H1 (cell line): ENCODE results near the gene THBS3. TPM values are rescaled to one million over a fixed set of nuclear protein-coding genes. Genes with fewer than 3 reads are reported as not detected.

ENCODE experiments used
- CTCF ChIA-PET: fragments of 300-600 bp; sonication (Branson Sonifier 250); formaldehyde crosslinking; loops from one replicate; lab custom pipeline; 2021; ENCODE audit not compliant: partially characterized antibody; lab: Charles Lee
- POLR2A ChIA-PET: fragments of 300-600 bp; sonication (Branson Sonifier 250); formaldehyde crosslinking; loops from one replicate; lab custom pipeline; 2021; ENCODE audit warnings: inconsistent platforms; ENCODE audit not compliant: partially characterized antibody; lab: Charles Lee
- DNase-seq, 2 experiments: peaks; one replicate each; pipeline versions ENCODE4 v3.0.0 to v3.0.0-alpha.2; 2010 to 2022; ENCODE audit warnings: low spot score in 2 of 2, low read depth in 1 of 2, mixed read lengths in 1 of 2
- FAIRE-seq: peaks from 2 replicates; lab custom pipeline; 2011; peaks lifted over from hg19 to GRCh38; lab: Jason Lieb, UNC
- H2AFZ ChIP-seq: 2 replicates; pipeline ENCODE4 v1.8.1; 2012; ENCODE audit warnings: low read length, inconsistent platforms
- H2AK5ac ChIP-seq: 2 replicates; pipeline ENCODE4 v1.6.1; 2013; ENCODE audit warnings: low read depth, low read length
- H2BK120ac ChIP-seq: replicated peaks from 2 replicates; pipeline ENCODE3; 2013; ENCODE audit warnings: low read depth, low read length, inconsistent platforms
- H2BK12ac ChIP-seq: 2 replicates; pipeline ENCODE4 v1.6.1; 2013; ENCODE audit warnings: low read depth, low read length
- H2BK15ac ChIP-seq: 2 replicates; pipeline ENCODE4 v1.6.1; 2013; ENCODE audit warnings: low read length
- H2BK20ac ChIP-seq: 2 replicates; pipeline ENCODE4 v1.6.1; 2013; ENCODE audit warnings: low read length
- H2BK5ac ChIP-seq: 2 replicates; pipeline ENCODE4 v1.6.1; 2013; ENCODE audit warnings: low read depth, low read length
- H3K14ac ChIP-seq: 2 replicates; pipeline ENCODE4 v1.6.1; 2013; ENCODE audit warnings: inconsistent platforms; ENCODE audit not compliant: insufficient read length
- H3K18ac ChIP-seq: 2 replicates; pipeline ENCODE4 v1.6.1; 2013; ENCODE audit warnings: low read length; ENCODE audit errors: extremely low read depth
- H3K23ac ChIP-seq: 2 replicates; pipeline ENCODE4 v1.6.1; 2013; ENCODE audit warnings: inconsistent platforms; ENCODE audit not compliant: insufficient read length
- H3K23me2 ChIP-seq: 2 replicates; pipeline ENCODE4 v1.6.1; 2013; ENCODE audit warnings: low read depth, low read length
- H3K27ac ChIP-seq: 2 replicates; pipeline ENCODE4 v1.6.1; 2011; ENCODE audit warnings: low read depth, low read length, inconsistent platforms
- H3K27me3 ChIP-seq, 4 experiments: replicated peaks in 1 of 4; 1 replicate in 1 of 4; 2 replicates in 3 of 4; pipeline versions ENCODE4 v1.6.1 to v1.8.1; 2011 to 2013; ENCODE audit warnings: low read length in 3 of 4, mild to moderate bottlenecking in 3 of 4, inconsistent platforms in 2 of 4, mixed read lengths in 2 of 4, moderate library complexity in 1 of 4; ENCODE audit not compliant: control insufficient read depth in 3 of 4, insufficient read depth in 3 of 4; ENCODE audit errors: extremely low read depth in 1 of 4
- H3K36me3 ChIP-seq, 4 experiments: 2 replicates each; pipeline versions ENCODE4 v1.6.1 to v1.8.1; 2011 to 2013; ENCODE audit warnings: mild to moderate bottlenecking in 4 of 4, low read length in 3 of 4, moderate library complexity in 2 of 4, control low read depth in 1 of 4, inconsistent platforms in 1 of 4; ENCODE audit not compliant: insufficient read depth in 4 of 4, control insufficient read depth in 2 of 4
- H3K4ac ChIP-seq: replicated peaks from 2 replicates; pipeline ENCODE3; 2013; ENCODE audit warnings: low read length, low read depth, mixed read lengths, inconsistent platforms; ENCODE audit not compliant: insufficient read length
- H3K4me1 ChIP-seq, 4 experiments: replicated peaks in 1 of 4; 1 replicate in 1 of 4; 2 replicates in 3 of 4; pipeline versions ENCODE4 v1.6.1 to v1.8.1; 2011 to 2013; ENCODE audit warnings: low read length in 3 of 4, inconsistent platforms in 2 of 4, mixed read lengths in 1 of 4; ENCODE audit not compliant: insufficient read depth in 4 of 4, control insufficient read depth in 3 of 4
- H3K4me2 ChIP-seq, 2 experiments: 2 replicates each; pipeline versions ENCODE4 v1.6.1 to v1.8.1; 2011 to 2013; ENCODE audit warnings: low read depth in 2 of 2, low read length in 2 of 2, control low read depth in 1 of 2, inconsistent platforms in 1 of 2, mild to moderate bottlenecking in 1 of 2; ENCODE audit not compliant: insufficient read depth in 1 of 2
- H3K4me3 ChIP-seq, 4 experiments: fragments of 200-600, 300-600 bp in 1 of 4; sonication (generic), shearing (Covaris generic), sonication (Bioruptor Twin) in 1 of 4; 2 replicates each; pipeline versions ENCODE4 v1.5.1 to v1.8.1; 2011 to 2016; ENCODE audit warnings: low read length in 4 of 4, low read depth in 3 of 4, control low read depth in 2 of 4, inconsistent platforms in 2 of 4, mild to moderate bottlenecking in 2 of 4, mixed read lengths in 1 of 4, moderate library complexity in 1 of 4; ENCODE audit not compliant: insufficient read depth in 2 of 4; ENCODE audit errors: extremely low read depth in 1 of 4
- H3K56ac ChIP-seq: replicated peaks from 2 replicates; pipeline ENCODE3; 2013; ENCODE audit warnings: low read depth, mild to moderate bottlenecking, mixed read lengths, low read length, inconsistent platforms; ENCODE audit not compliant: insufficient read length
- H3K79me1 ChIP-seq: 2 replicates; pipeline ENCODE4 v1.6.1; 2013; ENCODE audit warnings: low read depth, low read length, control low read depth
- H3K79me2 ChIP-seq, 2 experiments: 2 replicates each; pipeline versions ENCODE4 v1.6.1 to v1.8.1; 2012 to 2013; ENCODE audit warnings: low read length in 2 of 2, mild to moderate bottlenecking in 2 of 2, inconsistent platforms in 1 of 2; ENCODE audit not compliant: insufficient read depth in 2 of 2, control insufficient read depth in 1 of 2
- H3K9ac ChIP-seq, 4 experiments: replicated peaks in 1 of 4; 1 replicate in 1 of 4; 2 replicates in 3 of 4; pipeline versions ENCODE4 v1.6.1 to v1.8.1; 2011 to 2013; ENCODE audit warnings: low read depth in 3 of 4, low read length in 3 of 4, control low read depth in 2 of 4, mild to moderate bottlenecking in 2 of 4, moderate library complexity in 2 of 4, inconsistent platforms in 1 of 4; ENCODE audit errors: extremely low read depth in 1 of 4
- H3K9me3 ChIP-seq, 2 experiments: 2 replicates each; pipeline versions ENCODE4 v1.6.1 to v1.8.1; 2012 to 2013; ENCODE audit warnings: mild to moderate bottlenecking in 2 of 2, moderate library complexity in 2 of 2, control low read depth in 1 of 2, inconsistent platforms in 1 of 2, low read depth in 1 of 2, low read length in 1 of 2, mixed read lengths in 1 of 2; ENCODE audit not compliant: insufficient read depth in 2 of 2
- H4K20me1 ChIP-seq, 2 experiments: replicated peaks in 1 of 2; 2 replicates each; pipeline versions ENCODE3 to v1.8.1; 2011 to 2013; ENCODE audit warnings: inconsistent platforms in 2 of 2, low read length in 2 of 2, mild to moderate bottlenecking in 1 of 2; ENCODE audit not compliant: insufficient read depth in 2 of 2, control insufficient read depth in 1 of 2
- H4K5ac ChIP-seq: 2 replicates; pipeline ENCODE4 v1.6.1; 2013; ENCODE audit warnings: low read length, low read depth, mixed read lengths, inconsistent platforms; ENCODE audit not compliant: insufficient read length
- H4K8ac ChIP-seq: 2 replicates; pipeline ENCODE4 v1.8.0; 2013; ENCODE audit warnings: mild to moderate bottlenecking, moderate library complexity, low read length, inconsistent platforms; ENCODE audit not compliant: insufficient read depth; ENCODE audit errors: extremely low read depth
- H4K91ac ChIP-seq: replicated peaks from 2 replicates; pipeline ENCODE3; 2013; ENCODE audit warnings: low read length, mixed read lengths, inconsistent platforms; ENCODE audit not compliant: insufficient read length
- ATF3 ChIP-seq: IDR thresholded peaks from 2 replicates; pipeline ENCODE4 v1.6.1; 2011; ENCODE audit warnings: low read depth, mild to moderate bottlenecking, low read length; ENCODE audit not compliant: insufficient read depth
- CREB1 ChIP-seq: IDR thresholded peaks from 2 replicates; pipeline ENCODE4 v1.6.1; 2012; ENCODE audit warnings: inconsistent platforms
- JUND ChIP-seq: IDR thresholded peaks from 2 replicates; pipeline ENCODE4 v1.6.1; 2011; ENCODE audit warnings: mild to moderate bottlenecking, improper control_type of control experiment, low read length
- POU5F1 ChIP-seq: IDR thresholded peaks from 2 replicates; pipeline ENCODE4 v1.6.1; 2011; ENCODE audit warnings: low read depth, mild to moderate bottlenecking, low read length, moderate library complexity
- SAP30 ChIP-seq: fragments of 300-600 bp; sonication (generic); IDR thresholded peaks from 2 replicates; pipeline ENCODE4 v1.7.1; 2012; ENCODE audit warnings: low read length, moderate library complexity, mild to moderate bottlenecking, inconsistent platforms; ENCODE audit not compliant: insufficient read depth, insufficient replicate concordance
- ZNF274 ChIP-seq: IDR thresholded peaks from 2 replicates; pipeline ENCODE4 v1.7.0; 2012; ENCODE audit warnings: low read length, borderline replicate concordance; ENCODE audit errors: extremely low read depth
- WGBS, 2 experiments: shearing (Covaris generic) in 1 of 2; methylation state at CpG; one replicate each; pipeline versions ENCODE4 v1.1.6 to v1.1.7; 2013 to 2015; ENCODE audit warnings: low lambda C conversion rate in 2 of 2, mixed read lengths in 2 of 2, inconsistent platforms in 1 of 2, low coverage in 1 of 2, missing lambda C conversion rate in 1 of 2; ENCODE audit not compliant: insufficient replicate concordance in 2 of 2, insufficient coverage in 1 of 2, insufficient read length in 1 of 2; ENCODE audit errors: extremely low coverage in 1 of 2, missing lambda C conversion rate in 1 of 2; 5-methylcytosine and 5-hydroxymethylcytosine counted together
- polyA plus RNA-seq, 7 experiments: library from polyadenylated mRNA; depleted of rRNA in 3 of 7; stranded (reverse) in 5 of 7; unstranded in 2 of 7; fragments of >200 nt in 5 of 7; fragments of 200-250 nt in 2 of 7; gene quantifications; 1 replicate in 5 of 7; 2 replicates in 1 of 7; 4 replicates in 1 of 7; pipeline versions ENCODE4 v1.2.1 to v1.2.3, GENCODE V29; 2011 to 2013; ENCODE audit warnings: missing spikeins in 2 of 7, mixed read lengths in 2 of 7
- total RNA-seq: library from RNA; stranded (reverse); fragmentation: NEBNext Ultra II Directional; extraction: Animal tissue kit (Norgen Biotek cat#: 25700); gene quantifications from 2 replicates; pipeline ENCODE4 v1.2.1, GENCODE V29; 2021
- TF ChIP-seq, protein P1 (sequence below): IDR thresholded peaks from 2 replicates; pipeline ENCODE4 v1.6.1; 2012; ENCODE audit warnings: inconsistent platforms

The THBS3 gene
- total and polyA plus RNA-seq, 2 of the 8 experiments (the other 6 are each of a cell fraction or from before 2014, with no cell fraction given): 3.0 to 3.5 TPM

- CTCF ChIA-PET: interaction anchor here (0.6 to 15.2 kb wide), 9 partner anchors 8 to 1205 kb away, joined by 3 to 227 read pairs (median 3); partner anchors contain the start of genes CLK2, FDPS and RUSC1
- peaks cover 0 to 26% (median 16%) of the 10 kb centered on the region in 4 experiments; a peak in 6 of 7 replicates for H3K4me1 ChIP-seq
- no peak for FAIRE-seq
- TF ChIP-seq JUND (no peak), CREB1 (peak; percentile 54), ATF3 (no peak), POU5F1 (no peak), ZNF274 (no peak), SAP30 (no peak)
- TF ChIP-seq, protein P1, sequence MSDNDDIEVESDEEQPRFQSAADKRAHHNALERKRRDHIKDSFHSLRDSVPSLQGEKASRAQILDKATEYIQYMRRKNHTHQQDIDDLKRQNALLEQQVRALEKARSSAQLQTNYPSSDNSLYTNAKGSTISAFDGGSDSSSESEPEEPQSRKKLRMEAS: 0 out of 2 replicates have a peak, but pooled peaks have one; percentile 48
Measured at GRCh38 chr1:155255243-155256007, 47.7 kb upstream of the THBS3 start, which contains the start of gene ENTREP3. Gene ENTREP3, minus strand, starts transcription at chr1:155255483. Its CDS starts 606 bp downstream, at chr1:155254877.

More at GRCh38 chr1:155255243-155256007, 47.7 kb upstream of the THBS3 start, which contains the start of gene ENTREP3:
- no peak within 1 kb of the TSS for H3K23ac ChIP-seq
- H3K23me2 ChIP-seq: peaks cover 12% of the 10 kb centered on the region; the same call in 1 of the 2 replicates
- H2BK12ac ChIP-seq: peak within 1 kb of the TSS; percentile 50; the same call in 1 of the 2 replicates
- peak within 1 kb of the TSS; percentile 81 for H2BK5ac ChIP-seq
- H4K5ac ChIP-seq: peak within 1 kb of the TSS; percentile 63
- peaks cover 0 to 4% of the 10 kb centered on the region in 2 experiments for H4K20me1 ChIP-seq
- peak within 1 kb of the TSS; percentile 95 for H3K18ac ChIP-seq
- WGBS, 2 experiments: 7% methylated on average over 19 of the region's 54 CpGs; no CpG with 5 or more reads in 1 of the 2 experiments
- peak within 1 kb of the TSS; percentile 70 for H3K56ac ChIP-seq
- POLR2A ChIA-PET: interaction anchor here (0.7 to 3.0 kb wide), 14 partner anchors 10 to 68 kb away, joined by 3 to 19 read pairs (median 6); partner anchors contain the start of genes CLK2, HCN3, MTX1 and RUSC1
- H3K4ac ChIP-seq: peak within 1 kb of the TSS; percentile 66
- peak within 1 kb of the TSS; percentile 79 to 88 for H3K4me2 ChIP-seq
- no peak within 1 kb of the TSS for H2AFZ ChIP-seq
- peak within 1 kb of the TSS; percentile 57 to 91 (median 76) for H3K4me3 ChIP-seq
- no peak within 1 kb of the TSS for H3K27ac ChIP-seq
- peak; percentile 61 to 96 for DNase-seq
- peak within 1 kb of the TSS; percentile 14 to 75 (median 37); a peak in 6 of 7 replicates for H3K9ac ChIP-seq
- no peak within 1 kb of the TSS for H2BK120ac ChIP-seq
- peak within 1 kb of the TSS; percentile 81 for H2BK15ac ChIP-seq
- no peaks in the 10 kb centered on the region for H3K9me3 ChIP-seq
- H3K27me3 ChIP-seq: no peaks in the 10 kb centered on the region
- H2BK20ac ChIP-seq: no peak within 1 kb of the TSS
- H2AK5ac ChIP-seq: peak within 1 kb of the TSS; percentile 85; the same call in 1 of the 2 replicates
- H3K14ac ChIP-seq: peak within 1 kb of the TSS; percentile 21
- H4K8ac ChIP-seq: peak within 1 kb of the TSS; percentile 45
- H3K79me2 ChIP-seq: 0 out of 4 replicates have a peak, but pooled peaks cover 0 to 6% of the 10 kb centered on the region in 2 experiments
- H4K91ac ChIP-seq: peak within 1 kb of the TSS; percentile 87
- 0 out of 2 replicates have a peak, but pooled peaks cover 2% of the 10 kb centered on the region for H3K79me1 ChIP-seq
- peaks cover 0 to 6% (median 2%) of the 10 kb centered on the region in 4 experiments; a peak in 2 of 8 replicates for H3K36me3 ChIP-seq
